Right hindlimb (tissue), 1 donor: ENCODE data around the gene SCT.

Experiments
- DNase-seq: peaks from one replicate; pipeline ENCODE4 v3.0.0-alpha.2; 2018

SCT gene

DNA sequence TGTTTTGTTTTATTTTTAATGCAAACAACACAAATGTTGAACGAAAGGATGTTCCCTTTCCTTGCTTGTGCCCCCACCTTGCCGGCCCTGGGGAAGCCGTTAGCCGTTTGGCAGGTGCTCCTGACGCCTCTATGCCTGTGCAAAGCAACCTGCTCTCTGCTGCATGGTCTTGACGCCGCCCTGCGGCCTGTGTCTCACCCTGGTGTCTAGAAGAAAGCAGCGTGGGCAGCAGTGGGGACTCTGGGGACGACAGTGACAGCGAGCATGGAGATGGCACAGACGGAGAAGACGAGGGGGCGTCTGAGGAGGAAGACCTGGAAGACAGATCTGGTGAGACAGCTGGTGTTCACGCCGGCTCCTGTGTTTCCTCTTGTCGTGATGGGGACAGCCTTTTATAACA, 45.2 kb downstream of the SCT start:
- no peak for DNase-seq

- no peak for DNase-seq
These were observed 45.6 kb downstream of the SCT start for GRCh38 chr11:581342-581741.

DNA sequence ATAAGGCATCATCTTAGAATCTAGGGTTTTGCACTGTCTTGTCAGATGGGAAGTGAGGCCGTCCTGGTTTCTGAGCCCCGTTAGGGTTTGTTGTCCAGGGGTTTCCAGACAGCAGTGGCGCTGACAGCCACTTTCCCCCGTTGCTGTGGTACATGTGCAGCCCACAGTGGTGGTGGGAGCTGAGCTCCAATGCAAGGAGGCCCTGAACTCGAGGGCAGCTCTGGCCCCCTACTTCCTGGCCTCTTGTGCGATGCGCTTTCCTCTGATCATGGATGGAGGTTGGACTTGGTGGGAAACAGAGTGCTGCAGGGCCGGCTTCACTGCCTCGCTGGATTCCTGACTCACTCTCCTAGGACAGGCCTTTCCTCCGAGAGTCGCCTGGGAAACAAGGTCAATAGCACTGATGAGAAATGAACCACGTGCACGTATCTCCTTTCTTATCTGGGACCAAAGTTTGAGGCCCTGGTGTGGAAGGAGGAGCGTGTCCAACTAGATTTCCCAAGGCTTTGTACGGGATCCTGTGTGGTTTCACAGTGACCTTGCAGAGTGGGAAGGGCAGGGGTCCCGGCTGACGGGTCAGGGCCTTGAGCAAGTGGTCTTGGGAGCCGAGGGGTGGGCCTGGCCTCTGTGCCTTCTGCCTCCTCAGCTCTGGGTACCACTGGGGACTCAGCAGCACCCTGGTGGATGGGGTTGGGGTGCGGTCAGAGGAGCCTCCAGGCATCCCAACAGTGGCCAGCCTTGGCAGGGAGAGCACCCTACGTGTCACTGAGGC, 47.0 kb downstream of the SCT start:
- no peak for DNase-seq

- no peak for DNase-seq
These were observed 48.5 kb downstream of the SCT start for GRCh38 chr11:578276-579035.

DNA sequence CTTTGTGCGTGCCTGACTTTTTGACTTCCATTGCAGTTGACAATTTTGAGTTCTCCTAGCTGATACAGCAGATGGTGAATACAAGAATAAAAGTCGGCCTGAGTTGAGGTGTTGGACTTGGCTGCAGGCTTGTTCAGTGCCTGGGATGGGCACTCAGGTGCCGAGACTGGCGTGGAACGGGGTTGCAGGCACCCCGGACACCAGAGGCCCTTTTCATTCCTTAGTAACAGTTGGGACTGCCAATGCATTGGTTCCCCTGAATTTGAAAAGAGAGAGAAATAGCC, 49.4 kb downstream of the SCT start:
- DNase-seq, result no peak

- peak; percentile 30 for DNase-seq
These were observed 50.0 kb downstream of the SCT start for GRCh38 chr11:576811-577610.
